AG09309 (cell line): ENCODE data around the gene FOXP1.
"Not testable (repeated sequence)": the region's sequence is repeated elsewhere in the genome, so short reads cannot be mapped to it uniquely, and the experiment has no call there.

Experiments used
- DNase-seq: peaks from one replicate; pipeline ENCODE4 v3.0.0-alpha.2; 2010; ENCODE audit warnings: low read depth
- H3K4me3 ChIP-seq: 2 replicates; pipeline ENCODE4 v1.5.1; 2011; ENCODE audit warnings: mild to moderate bottlenecking, low read depth, low read length, moderate library complexity; ENCODE audit not compliant: control insufficient read depth
- TF ChIP-seq, protein P1 (sequence below): IDR thresholded peaks from 2 replicates; pipeline ENCODE4 v1.5.1; 2011; ENCODE audit warnings: mild to moderate bottlenecking, low read depth, low read length, inconsistent platforms; ENCODE audit not compliant: insufficient read depth, control insufficient read depth; ENCODE audit errors: missing control alignments

FOXP1 gene

DNA sequence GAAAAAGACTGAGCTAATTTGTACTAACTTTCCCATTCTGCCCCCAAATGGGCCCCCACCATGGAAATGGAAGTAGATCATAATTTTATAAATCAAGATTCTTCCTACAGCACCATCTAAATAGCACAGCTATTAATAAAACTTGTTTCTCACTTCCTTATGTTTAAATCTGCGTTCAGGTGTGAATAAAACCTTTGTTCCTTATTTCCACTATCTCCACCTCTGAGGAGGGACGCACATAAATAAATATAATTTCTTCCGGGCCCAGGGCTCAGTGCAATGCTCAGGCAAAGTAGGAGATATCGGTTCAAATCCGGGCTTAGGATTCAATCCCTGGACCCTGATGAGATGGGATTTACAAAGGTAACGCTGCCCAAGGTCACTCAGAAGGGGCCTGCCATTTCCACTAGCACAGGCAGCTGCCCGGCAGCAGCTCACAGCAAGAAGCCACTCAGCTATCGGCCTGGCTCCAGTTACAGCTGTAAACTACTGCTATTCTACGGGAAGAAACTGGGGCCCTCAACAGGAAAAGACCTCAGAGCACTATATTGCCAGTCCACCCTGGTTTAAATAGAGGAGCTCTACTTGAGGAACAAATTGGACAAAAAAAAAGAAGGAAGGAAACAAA, 52.5 kb downstream of the FOXP1 start:
- TF ChIP-seq, protein P1, sequence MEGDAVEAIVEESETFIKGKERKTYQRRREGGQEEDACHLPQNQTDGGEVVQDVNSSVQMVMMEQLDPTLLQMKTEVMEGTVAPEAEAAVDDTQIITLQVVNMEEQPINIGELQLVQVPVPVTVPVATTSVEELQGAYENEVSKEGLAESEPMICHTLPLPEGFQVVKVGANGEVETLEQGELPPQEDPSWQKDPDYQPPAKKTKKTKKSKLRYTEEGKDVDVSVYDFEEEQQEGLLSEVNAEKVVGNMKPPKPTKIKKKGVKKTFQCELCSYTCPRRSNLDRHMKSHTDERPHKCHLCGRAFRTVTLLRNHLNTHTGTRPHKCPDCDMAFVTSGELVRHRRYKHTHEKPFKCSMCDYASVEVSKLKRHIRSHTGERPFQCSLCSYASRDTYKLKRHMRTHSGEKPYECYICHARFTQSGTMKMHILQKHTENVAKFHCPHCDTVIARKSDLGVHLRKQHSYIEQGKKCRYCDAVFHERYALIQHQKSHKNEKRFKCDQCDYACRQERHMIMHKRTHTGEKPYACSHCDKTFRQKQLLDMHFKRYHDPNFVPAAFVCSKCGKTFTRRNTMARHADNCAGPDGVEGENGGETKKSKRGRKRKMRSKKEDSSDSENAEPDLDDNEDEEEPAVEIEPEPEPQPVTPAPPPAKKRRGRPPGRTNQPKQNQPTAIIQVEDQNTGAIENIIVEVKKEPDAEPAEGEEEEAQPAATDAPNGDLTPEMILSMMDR, result no peak
- no peak for DNase-seq
- no peak overlapping the region for H3K4me3 ChIP-seq

DNA sequence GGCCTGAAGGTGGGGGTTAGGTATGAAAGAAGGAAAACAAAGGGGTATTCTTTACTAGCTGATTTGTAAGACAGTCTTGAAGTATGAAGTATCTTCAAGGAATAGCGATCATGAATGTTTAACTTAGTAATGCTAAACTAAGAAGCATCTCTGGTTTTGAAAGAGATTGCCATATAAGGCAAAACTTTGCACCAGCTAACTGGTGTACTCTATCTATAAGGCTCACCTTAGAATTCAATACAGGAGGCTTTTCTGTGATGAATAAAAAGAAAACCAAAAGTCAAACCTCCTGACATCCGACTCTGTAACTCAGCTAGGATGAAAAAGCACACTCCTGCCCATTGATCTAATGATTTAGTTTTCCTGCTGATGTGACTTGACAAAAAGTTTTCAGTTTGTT, 54.7 kb downstream of the FOXP1 start:
- no peak for DNase-seq
- no peak overlapping the region for H3K4me3 ChIP-seq
- TF ChIP-seq, protein P1, result no peak

DNA sequence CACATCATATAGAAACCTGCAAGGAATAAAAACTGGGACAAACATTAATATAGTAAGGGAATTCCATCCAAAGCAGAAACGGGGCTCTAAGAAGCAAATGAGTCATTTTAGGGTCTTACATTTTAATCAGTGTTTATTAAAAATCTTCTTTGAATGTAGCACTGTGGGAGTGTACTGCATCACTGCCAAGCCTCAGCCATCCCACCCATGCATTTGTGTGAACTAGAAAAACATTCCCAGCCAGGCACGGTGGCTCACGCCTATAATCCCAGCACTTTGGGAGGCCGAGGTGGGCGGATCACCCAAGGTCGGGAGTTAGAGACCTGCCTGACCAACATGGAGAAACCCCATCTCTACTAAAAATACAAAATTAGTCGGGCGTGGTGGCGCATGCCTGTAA, 57.1 kb downstream of the FOXP1 start:
- not testable (repeated sequence) for H3K4me3 ChIP-seq, DNase-seq

DNA sequence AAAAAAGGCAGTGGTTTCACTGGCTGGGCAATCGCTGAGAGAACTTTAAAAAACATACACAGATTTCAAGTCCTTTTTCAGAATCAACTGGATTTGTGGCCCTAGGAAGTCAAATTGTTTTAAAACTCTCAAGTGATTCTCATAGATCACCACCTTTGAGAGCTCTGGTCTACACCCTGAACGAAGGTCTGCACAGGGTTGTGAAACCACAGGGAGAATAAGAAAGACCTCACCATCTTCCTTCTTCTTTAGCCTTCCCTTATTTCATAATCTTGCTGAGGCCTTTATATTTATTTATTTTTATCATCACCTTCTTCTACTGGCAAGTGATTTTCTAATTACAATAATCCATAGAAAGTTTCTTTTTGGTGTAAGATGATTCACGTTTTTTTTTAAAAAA, 58.1 kb downstream of the FOXP1 start:
- H3K4me3 ChIP-seq, result no peak overlapping the region
- no peak for DNase-seq
- TF ChIP-seq, protein P1, result no peak

DNA sequence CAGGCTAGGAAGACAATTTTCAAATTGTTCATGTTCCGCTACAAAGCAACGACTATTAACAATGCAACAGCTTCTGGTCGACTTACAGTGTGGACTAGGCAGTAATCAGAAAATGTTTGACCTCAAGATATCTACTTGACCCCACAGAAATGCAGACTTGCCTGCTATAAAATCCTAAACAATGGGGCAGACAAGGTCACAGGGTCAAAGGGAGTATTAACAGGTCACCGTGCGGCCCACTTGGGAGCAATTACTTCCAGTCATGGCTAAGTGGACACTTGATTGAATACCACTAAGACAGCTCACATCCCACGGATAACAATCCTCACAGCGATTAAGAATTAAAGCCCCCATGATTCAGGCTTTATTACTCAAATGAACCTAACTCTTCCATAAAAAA, 58.9 kb downstream of the FOXP1 start:
- no peak overlapping the region for H3K4me3 ChIP-seq
- DNase-seq, result no peak
- TF ChIP-seq, protein P1, result no peak

DNA sequence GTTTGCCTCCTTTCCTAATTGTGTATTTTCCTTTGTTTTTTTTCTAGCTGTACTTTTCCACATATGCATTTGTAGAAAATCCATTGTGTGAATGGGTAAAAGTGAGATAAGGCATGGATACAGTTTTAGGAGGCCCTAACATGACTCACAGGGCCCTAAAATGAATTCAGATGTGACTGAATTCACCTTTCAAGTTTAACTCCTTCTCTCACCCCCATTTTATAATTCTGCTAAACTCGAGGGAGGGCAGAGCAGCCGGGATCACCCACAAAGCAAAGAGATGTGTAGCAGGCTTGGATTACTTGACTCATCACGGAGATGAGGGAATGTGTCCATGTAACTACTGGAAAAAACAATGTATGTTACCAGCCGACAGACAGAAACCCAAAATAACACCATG, 59.9 kb downstream of the FOXP1 start:
- no peak overlapping the region for H3K4me3 ChIP-seq
- DNase-seq, result no peak
- TF ChIP-seq, protein P1, result no peak

DNA sequence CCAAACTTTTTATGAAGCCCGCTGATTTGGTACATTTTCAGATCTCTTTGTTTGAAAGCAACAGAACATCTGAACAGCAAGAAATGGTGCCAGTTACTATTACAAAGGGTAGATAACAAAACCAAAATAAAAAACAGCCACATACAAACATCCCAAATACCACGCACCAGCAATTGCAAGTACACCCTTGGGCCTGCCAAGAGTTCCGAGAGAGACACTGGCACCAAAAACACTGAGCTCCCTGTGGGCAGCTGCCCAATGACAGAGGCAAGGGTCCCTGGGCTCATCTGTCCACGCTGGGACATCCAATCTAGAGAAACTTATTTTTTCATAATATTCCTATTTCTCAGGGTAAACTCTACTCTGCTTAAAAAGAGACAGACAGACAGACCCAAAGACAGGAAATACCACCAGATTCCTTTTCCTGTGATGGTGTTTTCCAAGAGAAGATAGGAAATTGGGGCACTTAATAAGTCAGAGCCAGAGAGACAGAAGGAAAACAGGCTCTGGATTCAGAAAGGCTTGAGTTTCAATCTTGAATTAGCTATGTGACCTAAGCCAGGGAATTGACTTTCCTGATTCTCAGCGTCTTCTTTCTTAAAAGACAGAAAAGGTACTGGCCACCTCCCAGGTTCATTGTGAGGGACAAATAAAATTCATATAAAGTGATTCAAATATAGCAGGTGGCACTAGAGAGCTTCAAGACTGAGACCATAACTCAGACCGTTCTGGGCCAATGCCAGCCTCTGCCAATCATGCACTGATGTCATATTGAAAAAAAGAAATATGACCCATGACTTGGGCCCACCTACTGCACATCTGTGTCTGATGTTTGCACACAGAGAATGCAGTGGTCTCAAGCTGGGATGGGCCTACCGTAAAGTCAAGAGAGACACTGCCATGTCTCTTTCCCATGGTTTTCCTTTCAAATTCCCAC, 61.3 kb downstream of the FOXP1 start:
- TF ChIP-seq, protein P1, result no peak
- no peak for DNase-seq
- H3K4me3 ChIP-seq, result no peak overlapping the region
